K562 (cell line): ENCODE results near the gene MYO10. TPM values are rescaled to one million over a fixed set of nuclear protein-coding genes. Genes with fewer than 3 reads are reported as not detected.

Source experiments
- ATAC-seq: fragments of 200-7000 bp; cut with Tn5 transposase; 3 replicates; pipeline ENCODE4 v1.9.1; 2020; ENCODE audit warnings: moderate library complexity
- BruUV-seq: library from RNA; stranded (reverse); fragments of 400-500 nt; replicated peaks from 2 replicates; lab custom pipeline; 2021; lab: Mats Ljungman, UMichigan
- CTCF ChIA-PET: fragments of 300-600 bp; formaldehyde crosslinking; extraction: SDS; loops from one replicate; lab custom pipeline; 2021; ENCODE audit warnings: low intra/inter-chr PET ratio; lab: Yijun Ruan, JAX
- POLR2A ChIA-PET: fragments of 300-600, 350-650 bp; sonication (Branson Sonifier 250); formaldehyde crosslinking; extraction: SDS; loops from one replicate; lab custom pipeline; 2021; ENCODE audit warnings: antibody characterized with exemption, inconsistent platforms; lab: Yijun Ruan, JAX
- DNase-seq, 4 experiments: peaks; one replicate each; pipeline versions ENCODE4 v3.0.0 to v3.0.0-alpha.2; 2011 to 2018; ENCODE audit warnings: low spot score in 3 of 4, mixed read lengths in 3 of 4; ENCODE audit errors: extremely low read depth in 1 of 4
- FAIRE-seq: peaks from 2 replicates; lab custom pipeline; 2011; peaks lifted over from hg19 to GRCh38; lab: Jason Lieb, UNC
- H2AFZ ChIP-seq: 2 replicates; pipeline ENCODE4 v1.6.0; 2011; ENCODE audit warnings: low read depth, low read length, control low read depth, inconsistent platforms
- H3K27ac ChIP-seq: fragments of 200-600 bp; 3 replicates; pipeline ENCODE4 v1.8.0; 2011; ENCODE audit warnings: low read depth, mild to moderate bottlenecking, control low read depth, inconsistent platforms, low read length, moderate library complexity, mixed read lengths; ENCODE audit errors: extremely low read depth
- H3K27me3 ChIP-seq, 2 experiments: fragments of 300-600 bp in 1 of 2; 2 replicates in 1 of 2; 3 replicates in 1 of 2; pipeline versions ENCODE4 v1.6.0 to v1.8.0; 2011; ENCODE audit warnings: inconsistent platforms in 2 of 2, low read length in 2 of 2, mild to moderate bottlenecking in 1 of 2, mixed read lengths in 1 of 2, moderate library complexity in 1 of 2; ENCODE audit not compliant: control insufficient read depth in 2 of 2, insufficient read depth in 2 of 2
- H3K36me3 ChIP-seq: fragments of 300-600 bp; 3 replicates; pipeline ENCODE4 v1.8.0; 2011; ENCODE audit warnings: mild to moderate bottlenecking, low read length, inconsistent platforms; ENCODE audit not compliant: control insufficient read depth, insufficient read depth
- H3K4me1 ChIP-seq, 2 experiments: fragments of 200-600 bp in 1 of 2; replicated peaks in 1 of 2; 2 replicates in 1 of 2; 3 replicates in 1 of 2; pipeline versions ENCODE4 v1.5.1 to v1.8.0; 2011; ENCODE audit warnings: inconsistent platforms in 2 of 2, low read length in 2 of 2, mild to moderate bottlenecking in 1 of 2, mixed read lengths in 1 of 2, moderate library complexity in 1 of 2; ENCODE audit not compliant: control insufficient read depth in 2 of 2, insufficient read depth in 2 of 2
- H3K4me2 ChIP-seq: 2 replicates; pipeline ENCODE4 v1.6.1; 2011; ENCODE audit warnings: low read length, control low read depth, inconsistent platforms, mixed read lengths; ENCODE audit not compliant: insufficient read depth
- H3K4me3 ChIP-seq: fragments of 200-600 bp; sonication (generic), shearing (Covaris generic); 2 replicates; pipeline ENCODE4 v1.5.1; 2016; ENCODE audit warnings: control low read depth, inconsistent platforms
- H3K79me2 ChIP-seq: fragments of 200-600 bp; 3 replicates; pipeline ENCODE4 v1.8.0; 2011; ENCODE audit warnings: low read length, inconsistent platforms; ENCODE audit not compliant: control insufficient read depth, insufficient read depth
- H3K9ac ChIP-seq, 2 experiments: 2 replicates each; pipeline versions ENCODE4 v1.6.0 to v1.6.1; 2011; ENCODE audit warnings: low read depth in 2 of 2, low read length in 2 of 2, control low read depth in 1 of 2, inconsistent platforms in 1 of 2, mild to moderate bottlenecking in 1 of 2, mixed read lengths in 1 of 2; ENCODE audit not compliant: insufficient read depth in 1 of 2
- H3K9me1 ChIP-seq: one replicate; pipeline ENCODE4 v1.6.0; 2011; ENCODE audit warnings: inconsistent platforms, mild to moderate bottlenecking, low read length, moderate library complexity; ENCODE audit not compliant: control insufficient read depth, insufficient read depth
- H3K9me3 ChIP-seq: replicated peaks from 2 replicates; pipeline ENCODE4 v1.5.1; 2011; ENCODE audit warnings: low read depth, low read length, inconsistent platforms; ENCODE audit not compliant: control insufficient read depth, insufficient read depth
- H4K20me1 ChIP-seq: replicated peaks from 2 replicates; pipeline ENCODE4 v1.6.1; 2011; ENCODE audit warnings: low read length, inconsistent platforms, mixed read lengths; ENCODE audit not compliant: control insufficient read depth, insufficient read depth
- ETV5 ChIP-seq: sonication (generic); formaldehyde crosslinking; IDR thresholded peaks from 2 replicates; pipeline ENCODE4 v1.4.0; 2020; ENCODE audit warnings: low read depth, mild to moderate bottlenecking, missing genetic modification reagents
- GATAD2A ChIP-seq: fragments of 450-650 bp; IDR thresholded peaks from 2 replicates; pipeline ENCODE4 v1.6.1; 2017
- RBBP5 ChIP-seq: fragments of 200-600 bp; sonication (generic); IDR thresholded peaks from 2 replicates; pipeline ENCODE4 v1.6.1; 2012; ENCODE audit warnings: borderline replicate concordance, mild to moderate bottlenecking, low read length, control low read depth, inconsistent platforms; ENCODE audit not compliant: insufficient read depth, poor library complexity, severe bottlenecking
- SAP30 ChIP-seq: fragments of 200-600 bp; sonication (generic); IDR thresholded peaks from 2 replicates; pipeline ENCODE4 v1.6.1; 2012; ENCODE audit warnings: borderline replicate concordance, low read depth, mild to moderate bottlenecking, moderate library complexity, low read length, control low read depth, inconsistent platforms; ENCODE audit not compliant: insufficient read depth, poor library complexity, severe bottlenecking
- SIN3B ChIP-seq: fragments of 450-650 bp; IDR thresholded peaks from 2 replicates; pipeline ENCODE4 v1.6.1; 2017; ENCODE audit warnings: low read depth, mild to moderate bottlenecking, moderate library complexity
- TGIF2 ChIP-seq: sonication (generic); formaldehyde crosslinking; IDR thresholded peaks from 2 replicates; pipeline ENCODE4 v1.8.1; 2022; ENCODE audit warnings: mild to moderate bottlenecking, missing genetic modification reagents, moderate library complexity
- THRB ChIP-seq: fragments of 450-650 bp; formaldehyde crosslinking; conservative IDR thresholded peaks from 2 replicates; pipeline ENCODE4 v1.4.0; 2022; ENCODE audit warnings: mild to moderate bottlenecking, missing genetic modification characterization
- TRIM24 ChIP-seq, 2 experiments: fragments of 450-650 bp; IDR thresholded peaks; 2 replicates each; pipeline ENCODE4 v1.6.1; 2016
- ZNF253 ChIP-seq: fragments of 250-450 bp; sonication (Bioruptor Pico); conservative IDR thresholded peaks from 2 replicates; pipeline ENCODE4 v1.6.1; 2021; ENCODE audit warnings: mild to moderate bottlenecking
- ZNF263 ChIP-seq: sonication (generic); formaldehyde crosslinking; IDR thresholded peaks from 2 replicates; pipeline ENCODE4 v1.8.0; 2022; ENCODE audit warnings: mild to moderate bottlenecking, missing genetic modification reagents, borderline replicate concordance
- ZNF280A ChIP-seq: fragments of 450-650 bp; IDR thresholded peaks from 2 replicates; pipeline ENCODE4 v1.6.1; 2018; ENCODE audit warnings: mild to moderate bottlenecking, low read depth; ENCODE audit not compliant: partially characterized antibody
- ZNF311 ChIP-seq: fragments of 250-450 bp; sonication (Bioruptor Pico); IDR thresholded peaks from 2 replicates; pipeline ENCODE4 v1.4.0; 2020; ENCODE audit warnings: mild to moderate bottlenecking, moderate library complexity
- ZNF398 ChIP-seq: fragments of 250-450 bp; sonication (Bioruptor Pico); IDR thresholded peaks from 2 replicates; pipeline ENCODE4 v1.8.0; 2021; ENCODE audit warnings: moderate library complexity, mild to moderate bottlenecking, inconsistent platforms
- ZNF511 ChIP-seq: sonication (generic); formaldehyde crosslinking; IDR thresholded peaks from 2 replicates; pipeline ENCODE4 v1.8.0; 2022; ENCODE audit warnings: mild to moderate bottlenecking, missing genetic modification reagents
- WGBS: fragments of 100-300 bp; shearing (Covaris generic); methylation state at CpG from one replicate; pipeline ENCODE4 v1.1.6; 2016; ENCODE audit warnings: low coverage, mixed read lengths; ENCODE audit not compliant: insufficient coverage; ENCODE audit errors: missing lambda C conversion rate; 5-methylcytosine and 5-hydroxymethylcytosine counted together
- in situ Hi-C: fragments of 300-500 bp; cut with MboI; formaldehyde crosslinking; loops from 4 replicates; pipeline ENCODE4 v1.15.0; 2018; ENCODE audit warnings: inconsistent platforms, mixed read lengths
- intact Hi-C: fragments of 100-400 bp; cut with micrococcal nuclease; formaldehyde crosslinking; loops from 2 replicates; pipeline ENCODE4 v1.14.2; 2022
- polyA plus RNA-seq, 8 experiments: library from polyadenylated mRNA; depleted of rRNA in 4 of 8; stranded (reverse) in 5 of 8; unstranded in 3 of 8; fragments of >200 nt; fragmentation: Nextera tagmentation in 2 of 8; fragmentation: Illumina TruSeq in 1 of 8; extraction: Ambion mirVana in 2 of 8; extraction: Trizol in 1 of 8; gene quantifications; 2 replicates each; pipeline versions ENCODE4 v1.2.1 to v1.2.3, GENCODE V29; 2011 to 2014; ENCODE audit warnings: inconsistent platforms in 1 of 8, missing spikeins in 1 of 8
- total RNA-seq, 7 experiments: library from RNA; depleted of rRNA in 6 of 7; stranded (reverse); fragments of >200 nt in 6 of 7; fragmentation: Illumina TruSeq in 2 of 7; extraction: Trizol in 2 of 7; gene quantifications; 2 replicates each; pipeline versions ENCODE4 v1.2.1 to v1.2.3, GENCODE V29; 2011 to 2021; ENCODE audit warnings: low replicate concordance in 1 of 7

The MYO10 gene
- total and polyA plus RNA-seq, 9 of the 15 experiments (the other 6 are each of a cell fraction or from before 2014, with no cell fraction given): 0.04 to 0.24 TPM; not detected in 7

DNA sequence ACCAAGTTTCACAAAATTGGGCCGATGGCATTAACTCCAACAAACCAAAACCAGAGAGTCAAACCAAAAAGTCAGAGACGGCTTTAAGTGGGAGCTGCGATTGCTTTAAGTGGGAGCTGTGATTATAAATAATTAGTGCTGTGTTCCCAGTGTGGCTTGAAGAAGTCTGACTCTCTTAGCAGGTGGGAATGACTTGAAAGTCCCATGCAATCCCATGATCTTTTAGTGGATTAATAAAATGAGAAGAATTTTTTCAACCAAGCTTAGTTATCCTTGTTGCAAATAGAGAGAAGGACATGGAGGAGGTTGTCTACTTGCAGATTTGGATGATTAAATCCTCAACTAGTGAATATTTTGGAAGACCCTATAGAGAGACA is 68.5 kb downstream of the MYO10 start:
- Histone ChIP-seq H3K79me2 (no peaks in the 10 kb centered on the region), H3K9me1 (no peaks in the 10 kb centered on the region), H3K9me3 (no peaks in the 10 kb centered on the region), H2AFZ (no peak overlapping the region), H3K27me3 (peaks cover 0 to 8% of the 10 kb centered on the region in 2 experiments; a peak in 3 of 5 replicates), H3K4me2 (no peak overlapping the region), H4K20me1 (no peaks in the 10 kb centered on the region), H3K36me3 (no peaks in the 10 kb centered on the region), H3K4me3 (no peak overlapping the region), H3K27ac (no peak overlapping the region), H3K9ac (no peak overlapping the region), H3K4me1 (no peaks in the 10 kb centered on the region)
- ChIA-PET CTCF (no interaction called here), POLR2A (no interaction called here)
- BruUV-seq: no TSS peak
- in situ Hi-C loops: no loop called here
- no peak for TF ChIP-seq RBBP5
- TF ChIP-seq GATAD2A: no peak
- no peak for TF ChIP-seq TGIF2 (CRISPR knock-in tag)
- no peak for TF ChIP-seq ZNF398
- no peak for TF ChIP-seq SAP30
- TF ChIP-seq ZNF253 (CRISPR knock-in tag): no peak
- no peak for TF ChIP-seq ZNF263 (CRISPR knock-in tag)
- no peak for TF ChIP-seq THRB (CRISPR knock-in tag)
- TF ChIP-seq ZNF511 (CRISPR knock-in tag): no peak
- no peak for TF ChIP-seq ETV5 (CRISPR knock-in tag)
- no peak for TF ChIP-seq SIN3B
- TF ChIP-seq ZNF280A: no peak
- no peak for TF ChIP-seq TRIM24 (IDR thresholded peaks at IDR 0.05)
- no peak for TF ChIP-seq ZNF311 (CRISPR knock-in tag)
- FAIRE-seq (no peak), ATAC-seq (no peak), DNase-seq (no peak)
- intact Hi-C loops: no loop called here
- 0% methylated on average over 3 of the region's 3 CpGs for WGBS
